ENCODE measurements around the gene CENPVL1. TPM values are rescaled to one million over a fixed set of nuclear protein-coding genes. Genes with fewer than 3 reads are reported as not detected.

CENPVL1 gene
- not detected in 2 replicates for total RNA-seq

GRCh38 chrX:51710277-51711164 lies at the start of gene CENPVL1:
TSS of gene CENPVL1 (plus strand) at chrX:51710512. CDS start at chrX:51710512, 0 bp downstream.

DNA sequence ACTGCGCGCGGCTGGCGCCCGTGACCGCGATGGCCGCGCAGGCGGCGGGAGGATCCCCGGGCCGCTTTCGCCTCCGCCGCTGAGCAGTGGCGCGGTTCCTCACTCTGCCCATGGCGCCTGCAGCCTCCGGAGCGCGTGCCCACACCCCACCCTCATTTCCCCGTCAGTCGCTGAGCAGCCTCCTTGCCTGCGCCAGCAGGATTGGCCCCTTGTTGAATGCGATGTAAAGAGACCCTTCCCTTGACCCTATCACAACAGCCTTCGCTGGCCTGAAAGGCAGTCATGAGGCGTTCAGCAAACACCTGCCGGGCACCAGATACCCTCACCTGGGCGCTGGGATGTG lies 27.6 kb upstream of the CENPVL1 start, which contains the start of gene CENPVL2:
TSS of gene CENPVL2 (minus strand) at position 112 of the 343 bp plus-strand sequence. CDS start at position 112, 0 bp downstream.

DNA sequence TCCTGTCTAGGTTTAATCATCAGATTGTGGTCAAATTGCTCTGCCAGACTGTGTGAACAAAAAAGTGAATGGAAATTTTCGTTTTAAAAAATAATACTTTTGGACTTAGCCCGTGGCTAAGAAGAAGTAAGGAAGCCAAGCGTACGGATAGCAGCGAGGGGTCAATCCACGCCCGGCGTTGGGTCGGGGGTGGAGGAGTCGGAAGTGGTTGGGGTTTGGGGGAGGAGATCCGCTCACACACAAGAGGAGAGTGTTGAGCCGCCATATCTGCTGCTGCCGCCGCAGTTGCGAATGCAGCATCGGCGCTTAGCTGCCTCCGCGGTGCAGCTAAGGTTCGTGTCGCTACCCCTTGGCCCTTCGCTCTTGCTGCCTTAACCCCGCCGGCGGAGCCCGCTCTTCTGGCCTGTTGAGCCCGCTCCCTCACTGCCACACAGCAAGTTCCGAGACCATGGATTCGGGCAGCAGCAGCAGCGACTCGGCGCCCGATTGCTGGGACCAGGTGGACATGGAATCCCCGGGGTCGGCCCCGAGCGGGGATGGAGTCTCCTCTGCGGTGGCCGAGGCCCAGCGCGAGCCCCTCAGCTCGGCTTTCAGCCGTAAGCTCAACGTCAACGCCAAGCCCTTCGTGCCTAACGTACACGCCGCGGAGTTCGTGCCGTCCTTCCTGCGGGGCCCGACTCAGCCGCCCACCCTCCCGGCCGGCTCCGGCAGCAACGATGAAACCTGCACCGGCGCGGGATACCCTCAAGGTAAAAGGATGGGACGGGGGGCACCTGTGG lies 33.1 kb downstream of the CENPVL1 start, which contains the start of gene GSPT2:
TSS of gene GSPT2 (plus strand) at position 264 of the 779 bp plus-strand sequence. CDS start at position 449, 185 bp downstream.

Other genes with a start within 250 kb of the CENPVL1 start
- gene NUDT11, start 213.9 kb upstream of the CENPVL1 start, total RNA-seq: 12.2 and 16.0 TPM in 2 replicates
- gene CENPVL3, start 91.6 kb upstream of the CENPVL1 start, total RNA-seq: not detected in 2 replicates
- not detected in 2 replicates for gene CENPVL2, start 27.7 kb upstream of the CENPVL1 start, total RNA-seq
- gene GSPT2, start 32.9 kb downstream of the CENPVL1 start, total RNA-seq: 8.1 and 8.4 TPM in 2 replicates
- 90.4 and 114 TPM in 2 replicates for gene MAGED1, start 183.1 kb downstream of the CENPVL1 start, total RNA-seq